SK-N-SH treated with all-trans-retinoic acid at 6 μM for 48 hours (cell line): Measurements from ENCODE around the gene CHCHD4.

Source experiments
- ISL1 ChIP-seq: fragments of 250-450 bp; sonication (Bioruptor Pico); IDR thresholded peaks from 2 replicates; pipeline ENCODE4 v2.1.2; 2022; ENCODE audit warnings: mild to moderate bottlenecking, moderate library complexity
- ZNF8 ChIP-seq: fragments of 450-650 bp; formaldehyde crosslinking; IDR thresholded peaks from 2 replicates; pipeline ENCODE4 v1.5.0; 2020; ENCODE audit warnings: mild to moderate bottlenecking, moderate library complexity

DNA sequence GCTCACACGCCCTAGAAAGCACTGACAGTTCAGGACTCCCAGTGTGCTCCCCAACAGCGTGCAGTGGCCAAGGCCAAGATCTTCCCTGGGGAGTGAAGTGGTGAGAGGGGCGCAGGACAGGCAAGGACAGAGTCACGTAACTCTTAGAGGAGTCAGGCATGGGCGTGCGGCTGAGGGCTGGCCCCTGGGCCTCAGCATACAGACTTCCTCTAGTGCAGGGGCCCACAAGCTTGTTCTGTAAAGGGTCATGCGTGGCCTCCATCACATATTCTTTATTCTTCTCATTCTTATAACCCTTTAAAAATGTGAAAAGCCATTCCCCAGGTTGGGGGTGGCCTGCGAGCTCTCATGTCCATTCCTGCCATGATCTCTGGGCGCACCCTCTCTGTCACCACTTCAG is 25.4 kb upstream of the CHCHD4 start:
- TF ChIP-seq ZNF8 (CRISPR knock-in tag) (no peak), ISL1 (CRISPR knock-in tag) (no peak)
